ENCODE data around the gene FAM209B.

DNA sequence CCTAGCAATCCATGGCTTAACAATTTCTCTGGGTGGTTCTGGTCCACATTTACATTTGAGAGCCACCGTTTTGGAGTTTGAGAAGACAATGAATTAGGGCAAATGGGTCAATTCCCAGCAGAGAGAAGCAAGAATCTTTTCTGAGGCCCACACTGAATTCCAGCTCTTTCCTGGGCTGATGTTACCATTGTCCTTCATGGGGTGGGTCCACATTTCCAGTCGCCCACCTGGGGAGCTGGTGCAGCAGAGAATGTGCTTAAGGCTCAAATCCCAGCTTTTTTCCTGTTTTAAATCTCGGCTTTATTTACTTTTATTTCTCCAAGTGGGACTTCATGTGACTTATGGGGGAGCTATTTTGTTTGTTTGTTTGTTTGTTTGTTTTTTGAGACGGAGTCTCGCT, 51.9 kb downstream of the FAM209B start:
- TF ChIP-seq, protein P1, sequence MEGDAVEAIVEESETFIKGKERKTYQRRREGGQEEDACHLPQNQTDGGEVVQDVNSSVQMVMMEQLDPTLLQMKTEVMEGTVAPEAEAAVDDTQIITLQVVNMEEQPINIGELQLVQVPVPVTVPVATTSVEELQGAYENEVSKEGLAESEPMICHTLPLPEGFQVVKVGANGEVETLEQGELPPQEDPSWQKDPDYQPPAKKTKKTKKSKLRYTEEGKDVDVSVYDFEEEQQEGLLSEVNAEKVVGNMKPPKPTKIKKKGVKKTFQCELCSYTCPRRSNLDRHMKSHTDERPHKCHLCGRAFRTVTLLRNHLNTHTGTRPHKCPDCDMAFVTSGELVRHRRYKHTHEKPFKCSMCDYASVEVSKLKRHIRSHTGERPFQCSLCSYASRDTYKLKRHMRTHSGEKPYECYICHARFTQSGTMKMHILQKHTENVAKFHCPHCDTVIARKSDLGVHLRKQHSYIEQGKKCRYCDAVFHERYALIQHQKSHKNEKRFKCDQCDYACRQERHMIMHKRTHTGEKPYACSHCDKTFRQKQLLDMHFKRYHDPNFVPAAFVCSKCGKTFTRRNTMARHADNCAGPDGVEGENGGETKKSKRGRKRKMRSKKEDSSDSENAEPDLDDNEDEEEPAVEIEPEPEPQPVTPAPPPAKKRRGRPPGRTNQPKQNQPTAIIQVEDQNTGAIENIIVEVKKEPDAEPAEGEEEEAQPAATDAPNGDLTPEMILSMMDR (IDR thresholded peaks at IDR 0.05): no peak
- no peak for TF ChIP-seq EP300 (IDR thresholded peaks at IDR 0.05)
- no peak for TF ChIP-seq POLR2A (IDR thresholded peaks at IDR 0.05)
- no peak for TF ChIP-seq POLR2AphosphoS5 (IDR thresholded peaks at IDR 0.05)

Measured in sigmoid colon (tissue), 4 donors.